ENCODE measurements around the gene ENPP4.

Gene ENPP4

GRCh38 chr6:46175976-46176375 lies 46.2 kb downstream of the ENPP4 start:
- no peak overlapping the region for H3K27ac ChIP-seq
- no peak overlapping the region for H3K4me3 ChIP-seq
- no peak for DNase-seq (ENCODE audit: low spot score)
- TF ChIP-seq CTCF (IDR thresholded peaks at IDR 0.05), result no peak

- Histone ChIP-seq H3K4me3 (peak overlapping the region; percentile 22), H3K27ac (peak overlapping the region in 1 of 2 donors; percentile 44)
- TF ChIP-seq CTCF (IDR thresholded peaks at IDR 0.05), result no peak
- no peak for DNase-seq (ENCODE audit: low spot score)
These were observed 54.3 kb downstream of the ENPP4 start for GRCh38 chr6:46184114-46184513.

GRCh38 chr6:46186583-46186982 lies 56.8 kb downstream of the ENPP4 start:
- no peak for DNase-seq (ENCODE audit: low spot score)
- no peak for TF ChIP-seq CTCF (IDR thresholded peaks at IDR 0.05)
- Histone ChIP-seq H3K4me3 (no peak overlapping the region), H3K27ac (no peak overlapping the region)

DNA sequence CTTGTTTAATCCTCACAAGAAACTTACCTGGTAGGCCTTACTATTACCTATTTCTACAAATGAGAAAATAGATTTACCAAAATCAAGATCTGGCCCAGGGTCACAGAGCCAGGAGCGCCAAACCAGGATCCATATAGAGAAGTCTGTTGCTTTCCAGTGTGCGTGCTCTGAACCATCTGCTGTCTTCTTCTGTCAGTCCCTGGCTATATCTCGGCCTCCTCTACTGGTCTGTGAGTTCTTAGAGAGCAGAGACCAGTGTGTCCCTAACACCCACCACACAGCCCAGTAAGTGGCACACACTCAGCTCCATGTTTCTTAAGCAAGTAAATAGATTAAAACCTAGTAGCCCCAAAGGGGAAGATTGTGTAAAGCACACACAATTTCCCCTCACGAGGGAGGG lies 59.9 kb downstream of the ENPP4 start:
- Histone ChIP-seq H3K4me3 (no peak overlapping the region), H3K27ac (peak overlapping the region; percentile 62 to 89)
- no peak for DNase-seq (ENCODE audit: low spot score)
- no peak for TF ChIP-seq CTCF (IDR thresholded peaks at IDR 0.05)

- Histone ChIP-seq H3K4me3 (no peak overlapping the region), H3K27ac (peak overlapping the region; percentile 62 to 89)
- no peak for DNase-seq (ENCODE audit: low spot score)
- TF ChIP-seq CTCF (IDR thresholded peaks at IDR 0.05), result no peak
These were observed 61.1 kb downstream of the ENPP4 start for GRCh38 chr6:46190889-46191288.

GRCh38 chr6:46191961-46192360 lies 62.2 kb downstream of the ENPP4 start:
- DNase-seq (ENCODE audit: low spot score), result no peak
- no peak overlapping the region for H3K4me3 ChIP-seq
- no peak for TF ChIP-seq CTCF (IDR thresholded peaks at IDR 0.05)
- peak overlapping the region; percentile 62 to 80 for H3K27ac ChIP-seq
